ENCODE data around the gene MYMK. TPM values are rescaled to one million over a fixed set of nuclear protein-coding genes. Genes with fewer than 3 reads are reported as not detected.
A peak's percentile ranks its signal among the peaks of the same experiment; 100 is the strongest.

The MYMK gene
- total RNA-seq, 1 donor from 2014 or later, result not detected

DNA sequence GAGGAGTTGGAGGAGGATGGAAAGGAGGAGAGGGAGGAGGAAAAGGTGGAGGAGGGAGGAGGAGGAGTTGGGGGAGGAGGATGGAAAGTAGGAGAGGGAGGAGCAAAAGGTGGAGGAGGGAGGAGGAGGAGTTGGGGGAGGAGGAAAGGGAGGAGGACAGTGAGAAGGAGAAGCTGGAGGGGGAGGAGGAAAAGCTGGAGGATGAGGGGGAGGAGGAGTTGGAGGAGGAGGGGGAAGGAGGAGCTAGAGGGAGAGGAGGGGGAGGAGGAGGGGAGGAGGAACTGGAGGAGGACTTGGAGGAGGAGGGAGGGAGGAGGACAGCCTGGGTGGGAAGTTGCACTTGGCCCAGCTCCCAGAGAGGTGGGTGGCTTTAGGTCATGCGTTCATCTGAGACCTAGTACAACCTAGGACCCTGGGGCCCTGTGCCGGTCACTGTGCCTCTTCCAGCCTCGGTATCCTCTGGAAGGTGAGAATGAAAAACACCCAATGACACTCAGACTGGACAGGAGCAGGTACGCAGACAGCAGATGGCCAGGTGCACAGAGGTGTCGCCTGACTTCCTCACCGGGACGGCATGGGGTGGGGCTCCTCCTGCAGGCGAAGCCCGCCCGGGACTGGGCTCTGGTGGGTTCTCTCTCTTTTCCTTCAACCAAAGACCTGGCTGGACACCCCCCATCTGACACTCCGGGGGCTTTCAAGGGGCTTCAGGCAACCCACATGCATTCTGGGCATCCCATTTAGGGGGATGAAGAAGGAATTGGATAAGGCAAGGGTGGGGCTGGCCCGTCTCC lies 33.7 kb downstream of the MYMK start:
- peak overlapping the region; percentile 64 for H3K27ac ChIP-seq
- TF ChIP-seq, protein P1, sequence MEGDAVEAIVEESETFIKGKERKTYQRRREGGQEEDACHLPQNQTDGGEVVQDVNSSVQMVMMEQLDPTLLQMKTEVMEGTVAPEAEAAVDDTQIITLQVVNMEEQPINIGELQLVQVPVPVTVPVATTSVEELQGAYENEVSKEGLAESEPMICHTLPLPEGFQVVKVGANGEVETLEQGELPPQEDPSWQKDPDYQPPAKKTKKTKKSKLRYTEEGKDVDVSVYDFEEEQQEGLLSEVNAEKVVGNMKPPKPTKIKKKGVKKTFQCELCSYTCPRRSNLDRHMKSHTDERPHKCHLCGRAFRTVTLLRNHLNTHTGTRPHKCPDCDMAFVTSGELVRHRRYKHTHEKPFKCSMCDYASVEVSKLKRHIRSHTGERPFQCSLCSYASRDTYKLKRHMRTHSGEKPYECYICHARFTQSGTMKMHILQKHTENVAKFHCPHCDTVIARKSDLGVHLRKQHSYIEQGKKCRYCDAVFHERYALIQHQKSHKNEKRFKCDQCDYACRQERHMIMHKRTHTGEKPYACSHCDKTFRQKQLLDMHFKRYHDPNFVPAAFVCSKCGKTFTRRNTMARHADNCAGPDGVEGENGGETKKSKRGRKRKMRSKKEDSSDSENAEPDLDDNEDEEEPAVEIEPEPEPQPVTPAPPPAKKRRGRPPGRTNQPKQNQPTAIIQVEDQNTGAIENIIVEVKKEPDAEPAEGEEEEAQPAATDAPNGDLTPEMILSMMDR (IDR thresholded peaks at IDR 0.05), result no peak
- ATAC-seq (no peak), DNase-seq (peak; percentile 36)
- H3K4me3 ChIP-seq, result no peak overlapping the region
- peaks cover 5% of the 10 kb centered on the region for H3K4me1 ChIP-seq
- no peaks in the 10 kb centered on the region for H3K9me3 ChIP-seq
- no peaks in the 10 kb centered on the region for H3K36me3 ChIP-seq
- intact Hi-C loops (cut with DNase I), result no loop called here
- H3K27me3 ChIP-seq (ENCODE audit: low read depth), result no peaks in the 10 kb centered on the region

DNA sequence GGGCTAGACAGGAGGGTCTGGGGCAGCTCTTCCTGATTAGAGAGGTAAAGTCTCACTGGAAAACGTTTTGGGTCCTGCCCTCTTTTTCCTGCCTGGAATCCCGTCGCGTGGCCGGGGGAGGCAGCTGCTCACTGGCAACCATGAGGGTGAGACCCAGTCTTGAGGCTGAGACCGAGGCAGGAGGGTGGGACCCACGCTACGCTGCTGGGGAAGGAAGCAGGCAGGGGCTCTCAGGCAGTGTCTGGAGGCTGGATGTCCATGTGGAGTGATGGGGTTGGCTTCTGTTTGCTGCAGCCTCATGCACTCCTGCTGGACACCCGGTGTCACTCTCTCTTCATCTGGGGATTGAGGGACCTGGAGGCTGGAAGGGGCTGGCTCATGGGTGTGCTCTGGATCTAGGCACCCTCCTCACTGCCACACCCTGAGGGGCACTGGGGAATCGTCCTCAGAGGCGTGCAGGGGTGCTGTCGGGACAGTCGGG lies 34.5 kb downstream of the MYMK start:
- TF ChIP-seq, protein P1 (IDR thresholded peaks at IDR 0.05), result no peak

DNA sequence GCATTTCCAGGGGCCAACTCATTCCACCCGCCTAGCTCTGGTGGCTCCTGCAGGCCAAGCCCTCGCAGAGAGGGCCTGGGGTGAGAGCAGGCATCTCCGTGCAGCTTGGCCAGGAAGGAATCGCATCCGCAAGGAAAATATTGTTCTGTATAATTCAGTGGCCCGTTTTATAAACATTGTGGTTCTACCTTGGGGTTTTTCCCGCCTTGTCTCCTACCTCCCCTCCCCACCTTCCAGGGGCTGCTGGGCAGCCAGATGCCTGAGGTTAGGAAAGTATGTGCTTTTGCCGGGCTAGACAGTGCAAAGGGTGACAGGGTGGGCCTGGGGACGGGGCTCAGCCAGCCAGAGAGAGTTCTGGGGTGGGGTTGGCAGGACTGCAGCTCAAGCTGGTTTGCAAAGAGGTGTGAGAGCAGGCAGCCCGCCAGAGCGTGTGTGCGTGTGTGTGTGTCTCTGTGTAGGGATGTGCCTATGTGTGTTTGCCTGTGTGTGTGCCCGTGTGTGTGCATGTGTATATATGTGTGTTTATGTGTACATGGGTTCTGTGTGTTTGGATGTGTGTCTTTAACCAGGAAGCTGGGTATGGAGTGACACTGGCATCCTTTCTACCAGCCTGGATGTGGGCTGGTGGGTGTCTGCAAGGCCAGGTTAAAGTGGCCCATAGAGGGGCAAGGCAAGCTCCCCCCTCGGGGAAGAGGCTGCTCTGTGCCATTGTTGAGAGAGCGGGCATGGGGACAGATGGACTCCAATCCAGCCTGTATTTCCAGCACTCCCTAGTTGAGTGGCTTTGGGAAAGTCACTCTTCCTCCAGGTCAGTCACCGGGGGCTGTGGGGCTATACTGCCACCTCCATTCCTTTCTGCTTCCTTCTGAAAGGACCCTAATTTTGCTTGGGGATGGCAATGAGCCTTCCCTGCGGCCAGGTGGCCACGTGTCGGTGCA lies 35.2 kb downstream of the MYMK start:
- TF ChIP-seq, protein P1 (IDR thresholded peaks at IDR 0.05), result no peak
- DNase-seq (peak; percentile 43), ATAC-seq (no peak)
- Histone ChIP-seq H3K36me3 (no peaks in the 10 kb centered on the region), H3K9me3 (no peaks in the 10 kb centered on the region), H3K27ac (no peak overlapping the region), H3K4me3 (no peak overlapping the region), H3K4me1 (peaks cover 9% of the 10 kb centered on the region), H3K27me3 (ENCODE audit: low read depth) (no peaks in the 10 kb centered on the region)
- intact Hi-C loops (cut with DNase I), result no loop called here

More for the DNA sequence above, 34.5 kb downstream of the MYMK start:
- Histone ChIP-seq H3K4me1 (peaks cover 9% of the 10 kb centered on the region), H3K36me3 (no peaks in the 10 kb centered on the region), H3K27me3 (ENCODE audit: low read depth) (no peaks in the 10 kb centered on the region), H3K27ac (no peak overlapping the region), H3K9me3 (no peaks in the 10 kb centered on the region), H3K4me3 (no peak overlapping the region)
- intact Hi-C loops (cut with DNase I), result no loop called here
- ATAC-seq (no peak), DNase-seq (peak; percentile 32)

DNA sequence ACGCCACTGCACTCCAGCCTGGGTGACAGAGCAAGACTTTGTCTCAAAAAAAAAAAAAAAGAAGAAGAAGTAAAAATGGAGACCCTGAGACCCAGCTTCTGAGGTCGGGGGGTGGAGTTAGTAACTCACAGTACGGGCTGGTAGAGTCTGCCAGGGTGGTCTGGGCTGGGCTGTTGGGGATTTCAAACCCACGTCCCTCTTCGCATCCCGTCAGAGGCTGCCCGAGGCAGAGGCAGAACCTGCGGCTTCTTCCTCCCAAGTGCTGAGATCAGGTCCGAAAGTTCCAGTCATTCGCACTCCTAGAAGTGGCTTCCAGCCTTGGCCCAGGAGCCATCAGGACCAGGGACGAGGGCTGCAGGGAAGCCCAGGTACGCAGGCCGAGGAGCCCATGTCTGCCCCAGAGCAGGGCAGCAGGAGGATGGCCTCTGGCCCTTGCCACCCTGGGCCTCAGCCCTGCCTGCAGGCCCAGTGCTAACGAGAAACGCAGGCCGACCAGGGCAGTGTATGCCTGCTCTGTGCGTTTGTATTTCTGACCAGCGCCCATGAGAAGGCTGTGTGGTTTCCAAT lies 36.0 kb downstream of the MYMK start:
- peaks cover under 1% of the 10 kb centered on the region for H3K27me3 ChIP-seq (ENCODE audit: low read depth)
- no peaks in the 10 kb centered on the region for H3K9me3 ChIP-seq
- H3K4me3 ChIP-seq, result no peak overlapping the region
- DNase-seq, result peak; percentile 32
- no peaks in the 10 kb centered on the region for H3K36me3 ChIP-seq
- intact Hi-C loops (cut with DNase I), result no loop called here
- TF ChIP-seq, protein P1 (IDR thresholded peaks at IDR 0.05), result no peak
- no peak overlapping the region for H3K27ac ChIP-seq
- ATAC-seq, result no peak
- H3K4me1 ChIP-seq, result peaks cover 9% of the 10 kb centered on the region

DNA sequence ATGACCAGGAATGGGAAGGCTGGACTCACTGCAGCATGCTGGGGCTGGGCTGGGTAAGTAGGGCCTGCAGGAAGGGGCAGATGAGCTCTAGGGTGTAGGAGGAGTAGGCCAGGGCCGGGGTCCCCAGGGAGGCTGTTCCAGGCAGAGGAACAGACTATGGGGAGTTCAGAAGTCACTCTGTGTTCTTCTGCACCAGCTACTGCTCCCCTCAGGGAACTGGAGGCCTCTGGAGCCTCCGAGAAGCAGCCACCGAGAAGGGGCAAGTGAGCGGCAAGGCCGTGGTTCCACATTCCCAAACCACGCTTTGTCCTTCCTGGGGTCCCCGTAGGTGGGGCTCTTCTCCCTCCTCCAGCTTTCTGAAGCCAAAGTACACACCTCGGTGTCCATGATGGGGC lies 37.4 kb downstream of the MYMK start:
- Histone ChIP-seq H3K4me3 (no peak overlapping the region), H3K36me3 (no peaks in the 10 kb centered on the region), H3K4me1 (peaks cover 9% of the 10 kb centered on the region), H3K9me3 (no peaks in the 10 kb centered on the region), H3K27me3 (ENCODE audit: low read depth) (peaks cover 4% of the 10 kb centered on the region), H3K27ac (peak overlapping the region; percentile 41)
- intact Hi-C loops (cut with DNase I), result no loop called here
- ATAC-seq, result no peak
- TF ChIP-seq, protein P1 (IDR thresholded peaks at IDR 0.05), result no peak
- peak; percentile 36 for DNase-seq

Data from lower lobe of right lung (tissue), 2 donors.